ENCODE data around the gene BSND. TPM values are rescaled to one million over a fixed set of nuclear protein-coding genes. Genes with fewer than 3 reads are reported as not detected.

The BSND gene
- total RNA-seq, 2 experiments from 2014 or later: not detected

- Mint-ChIP-seq H3K9me3 (no peaks in the 10 kb centered on the region), H3K27me3 (peaks cover 37% of the 10 kb centered on the region), H3K4me1 (no peaks in the 10 kb centered on the region), H3K36me3 (no peaks in the 10 kb centered on the region), H3K27ac (no peak overlapping the region), H3K4me3 (no peak overlapping the region)
- no peak for ATAC-seq (ENCODE audit: low read depth)
- POLR2A ChIA-PET: interaction anchor here (0.5 kb wide), 1 partner anchor 149 kb away, joined by 3 read pairs; no protein-coding TSS in a partner anchor
- DNase-seq: no peak
Observed at GRCh38 chr1:55044617-55045397, 46.1 kb downstream of the BSND start.

- no peaks in the 10 kb centered on the region for H3K9me3 Mint-ChIP-seq
- peaks cover 31% of the 10 kb centered on the region for H3K27me3 Mint-ChIP-seq
- ATAC-seq (ENCODE audit: low read depth): no peak
- DNase-seq: no peak
- POLR2A ChIA-PET: no interaction called here
- no peaks in the 10 kb centered on the region for H3K4me1 Mint-ChIP-seq
- H3K27ac Mint-ChIP-seq: no peak overlapping the region
- no peak overlapping the region for H3K4me3 Mint-ChIP-seq
- no peaks in the 10 kb centered on the region for H3K36me3 Mint-ChIP-seq
Observed at GRCh38 chr1:55045430-55045829, 46.7 kb downstream of the BSND start.

- no peaks in the 10 kb centered on the region for H3K36me3 Mint-ChIP-seq
- POLR2A ChIA-PET: no interaction called here
- no peak overlapping the region for H3K4me3 Mint-ChIP-seq
- no peak overlapping the region for H3K27ac Mint-ChIP-seq
- H3K27me3 Mint-ChIP-seq: peaks cover 16% of the 10 kb centered on the region
- ATAC-seq (ENCODE audit: low read depth) (no peak), DNase-seq (no peak)
- no peaks in the 10 kb centered on the region for H3K4me1 Mint-ChIP-seq
- no peaks in the 10 kb centered on the region for H3K9me3 Mint-ChIP-seq
Observed at GRCh38 chr1:55046871-55047270, 48.1 kb downstream of the BSND start.

- no peaks in the 10 kb centered on the region for H3K9me3 Mint-ChIP-seq
- no peaks in the 10 kb centered on the region for H3K4me1 Mint-ChIP-seq
- ATAC-seq (ENCODE audit: low read depth) (no peak), DNase-seq (no peak)
- no peaks in the 10 kb centered on the region for H3K36me3 Mint-ChIP-seq
- peaks cover 9% of the 10 kb centered on the region for H3K27me3 Mint-ChIP-seq
- no peak overlapping the region for H3K4me3 Mint-ChIP-seq
- no peak overlapping the region for H3K27ac Mint-ChIP-seq
- POLR2A ChIA-PET: no interaction called here
Observed at GRCh38 chr1:55047611-55048010, 48.9 kb downstream of the BSND start.

- ATAC-seq (ENCODE audit: low read depth) (no peak), DNase-seq (no peak)
- no peak overlapping the region for H3K27ac Mint-ChIP-seq
- H3K27me3 Mint-ChIP-seq: peaks cover 5% of the 10 kb centered on the region
- no peak overlapping the region for H3K4me3 Mint-ChIP-seq
- no peaks in the 10 kb centered on the region for H3K9me3 Mint-ChIP-seq
- no peaks in the 10 kb centered on the region for H3K36me3 Mint-ChIP-seq
- POLR2A ChIA-PET: no interaction called here
- H3K4me1 Mint-ChIP-seq: no peaks in the 10 kb centered on the region
Observed at GRCh38 chr1:55048453-55049270, 49.9 kb downstream of the BSND start.

GRCh38 chr1:55049271-55049913, 50.7 kb downstream of the BSND start:
- H3K9me3 Mint-ChIP-seq: no peaks in the 10 kb centered on the region
- no peaks in the 10 kb centered on the region for H3K4me1 Mint-ChIP-seq
- POLR2A ChIA-PET: no interaction called here
- DNase-seq (no peak), ATAC-seq (ENCODE audit: low read depth) (no peak)
- no peak overlapping the region for H3K27ac Mint-ChIP-seq
- peaks cover 2% of the 10 kb centered on the region for H3K27me3 Mint-ChIP-seq
- H3K4me3 Mint-ChIP-seq: no peak overlapping the region
- no peaks in the 10 kb centered on the region for H3K36me3 Mint-ChIP-seq

- ATAC-seq (ENCODE audit: low read depth): no peak
- DNase-seq: no peak
- Mint-ChIP-seq H3K27ac (no peak overlapping the region), H3K9me3 (no peaks in the 10 kb centered on the region), H3K36me3 (no peaks in the 10 kb centered on the region), H3K4me1 (no peaks in the 10 kb centered on the region), H3K27me3 (peaks cover 2% of the 10 kb centered on the region), H3K4me3 (no peak overlapping the region)
- POLR2A ChIA-PET: no interaction called here
Observed at GRCh38 chr1:55049914-55050278, 51.2 kb downstream of the BSND start.

GRCh38 chr1:55050283-55050682, 51.5 kb downstream of the BSND start:
- no peak overlapping the region for H3K4me3 Mint-ChIP-seq
- H3K27me3 Mint-ChIP-seq: peaks cover 2% of the 10 kb centered on the region
- DNase-seq: no peak

GRCh38 chr1:55051169-55051568, 52.4 kb downstream of the BSND start:
- Mint-ChIP-seq H3K27ac (no peak overlapping the region), H3K36me3 (no peaks in the 10 kb centered on the region), H3K27me3 (peaks cover 2% of the 10 kb centered on the region), H3K4me3 (no peak overlapping the region), H3K9me3 (no peaks in the 10 kb centered on the region), H3K4me1 (no peaks in the 10 kb centered on the region)
- DNase-seq: no peak
- no peak for ATAC-seq (ENCODE audit: low read depth)
- POLR2A ChIA-PET: no interaction called here

More at GRCh38 chr1:55050283-55050682, 51.5 kb downstream of the BSND start:
- Mint-ChIP-seq H3K27ac (no peak overlapping the region), H3K36me3 (no peaks in the 10 kb centered on the region), H3K4me1 (no peaks in the 10 kb centered on the region), H3K9me3 (no peaks in the 10 kb centered on the region)
- POLR2A ChIA-PET: no interaction called here
- no peak for ATAC-seq (ENCODE audit: low read depth)

GRCh38 chr1:55051621-55052020, 52.9 kb downstream of the BSND start:
- POLR2A ChIA-PET: no interaction called here
- ATAC-seq (ENCODE audit: low read depth) (no peak), DNase-seq (no peak)
- Mint-ChIP-seq H3K9me3 (no peaks in the 10 kb centered on the region), H3K36me3 (no peaks in the 10 kb centered on the region), H3K27me3 (peaks cover 2% of the 10 kb centered on the region), H3K4me1 (no peaks in the 10 kb centered on the region), H3K27ac (no peak overlapping the region), H3K4me3 (no peak overlapping the region)

- H3K4me1 Mint-ChIP-seq: no peaks in the 10 kb centered on the region
- H3K9me3 Mint-ChIP-seq: no peaks in the 10 kb centered on the region
- H3K36me3 Mint-ChIP-seq: no peaks in the 10 kb centered on the region
- ATAC-seq (ENCODE audit: low read depth): no peak
- DNase-seq: no peak
- no peaks in the 10 kb centered on the region for H3K27me3 Mint-ChIP-seq
- no peak overlapping the region for H3K4me3 Mint-ChIP-seq
- no peak overlapping the region for H3K27ac Mint-ChIP-seq
- POLR2A ChIA-PET: no interaction called here
Observed at GRCh38 chr1:55052221-55053142, 53.7 kb downstream of the BSND start.

- Mint-ChIP-seq H3K4me1 (no peaks in the 10 kb centered on the region), H3K9me3 (no peaks in the 10 kb centered on the region), H3K27me3 (no peaks in the 10 kb centered on the region), H3K36me3 (no peaks in the 10 kb centered on the region), H3K4me3 (no peak overlapping the region), H3K27ac (no peak overlapping the region)
- no peak for ATAC-seq (ENCODE audit: low read depth)
- DNase-seq: no peak
- POLR2A ChIA-PET: no interaction called here
Observed at GRCh38 chr1:55053265-55053954, 54.7 kb downstream of the BSND start.

Data from activated naive CD8-positive, alpha-beta T cell treated with anti-CD3 and anti-CD28 coated beads, Interleukin-2, amount 10 ng/mL, durations not matched to agents 7 days and 5 days (primary cell).